Right lobe of liver (tissue), 4 donors: ENCODE measurements around the gene EVL.

Source experiments
- CTCF ChIP-seq, 4 donors: fragments of 200-600 bp in 3 of 4; fragments of 450-650 bp in 1 of 4; IDR thresholded peaks; one replicate each; pipeline versions ENCODE4 v1.5.1 to v1.8.0; 2016 to 2022; ENCODE audit warnings: antibody characterized with exemption in 4 of 4, mild to moderate bottlenecking in 2 of 4
- POLR2A ChIP-seq: fragments of 450-650 bp; IDR thresholded peaks from one replicate; pipeline ENCODE4 v1.6.1; 2017; ENCODE audit warnings: antibody characterized with exemption, mild to moderate bottlenecking
- donor health status: DM: no; HTN: no; CAD: no.
- donor health status: DM: no; HTN: no; CAD: no.
- donor health status: DM: no; HTN: yes; CAD: no.

GRCh38 chr14:100105357-100106169 is 40.3 kb downstream of the EVL start:
- TF ChIP-seq POLR2A (no peak), CTCF (IDR thresholded peaks at IDR 0.05) (no peak)
